Superior temporal gyrus (tissue), 1 donor: ENCODE data around the gene LRRC47.
"Not testable (repeated sequence)": the region's sequence is repeated elsewhere in the genome, so short reads cannot be mapped to it uniquely, and the experiment has no call there.

ENCODE experiments used
- DNase-seq: peaks from one replicate; pipeline ENCODE4 v3.0.0-alpha.2; 2016; ENCODE audit errors: extremely low spot score

Gene LRRC47

GRCh38 chr1:3748316-3748900 lies 47.9 kb downstream of the LRRC47 start:
- not testable (repeated sequence) for DNase-seq

- DNase-seq = no peak
Observed at GRCh38 chr1:3747903-3748302, 48.4 kb downstream of the LRRC47 start.

- DNase-seq = no peak
Observed at GRCh38 chr1:3747522-3747848, 48.8 kb downstream of the LRRC47 start.

- DNase-seq = peak; percentile 77
Observed at GRCh38 chr1:3746830-3747521, 49.3 kb downstream of the LRRC47 start.

GRCh38 chr1:3746389-3746829 lies 49.9 kb downstream of the LRRC47 start:
- DNase-seq = no peak

- DNase-seq = peak; percentile 30
Observed at GRCh38 chr1:3745590-3746381, 50.5 kb downstream of the LRRC47 start.

GRCh38 chr1:3745071-3745470 lies 51.2 kb downstream of the LRRC47 start:
- DNase-seq = no peak

GRCh38 chr1:3744646-3745045 lies 51.7 kb downstream of the LRRC47 start:
- no peak for DNase-seq

GRCh38 chr1:3743826-3744225 lies 52.5 kb downstream of the LRRC47 start:
- DNase-seq = no peak

- DNase-seq = no peak
Observed at GRCh38 chr1:3743421-3743820, 52.9 kb downstream of the LRRC47 start.

GRCh38 chr1:3742439-3743298 lies 53.6 kb downstream of the LRRC47 start:
- no peak for DNase-seq

GRCh38 chr1:3741566-3742438 lies 54.5 kb downstream of the LRRC47 start:
- no peak for DNase-seq

- DNase-seq = no peak
Observed at GRCh38 chr1:3740752-3741151, 55.5 kb downstream of the LRRC47 start.

GRCh38 chr1:3740042-3740441 lies 56.3 kb downstream of the LRRC47 start:
- DNase-seq = peak; percentile 34

- DNase-seq = no peak
Observed at GRCh38 chr1:3738943-3739342, 57.4 kb downstream of the LRRC47 start.

- DNase-seq = no peak
Observed at GRCh38 chr1:3736708-3737107, 59.6 kb downstream of the LRRC47 start.

- DNase-seq = no peak
Observed at GRCh38 chr1:3736131-3736561, 60.2 kb downstream of the LRRC47 start.

- DNase-seq = no peak
Observed at GRCh38 chr1:3735688-3736087, 60.6 kb downstream of the LRRC47 start.

- DNase-seq = no peak
Observed at GRCh38 chr1:3735027-3735681, 61.1 kb downstream of the LRRC47 start.

- DNase-seq = no peak
Observed at GRCh38 chr1:3734602-3735001, 61.7 kb downstream of the LRRC47 start.
